NB4 (cell line): Measurements from ENCODE around the gene MIP.
"Not testable (repeated sequence)": the region's sequence is repeated elsewhere in the genome, so short reads cannot be mapped to it uniquely, and the experiment has no call there.

Source experiments
- DNase-seq: peaks from one replicate; pipeline ENCODE4 v3.0.0; 2010; ENCODE audit warnings: low read depth
- H3K4me3 ChIP-seq: one replicate; pipeline ENCODE4 v1.5.1; 2011; ENCODE audit warnings: mild to moderate bottlenecking, low read depth, low read length, moderate library complexity
- CTCF ChIP-seq: IDR thresholded peaks from one replicate; pipeline ENCODE4 v1.5.1; 2012; ENCODE audit warnings: low read depth, low read length
- MAX ChIP-seq: IDR thresholded peaks from 2 replicates; pipeline ENCODE4 v1.6.1; 2011; ENCODE audit warnings: low read depth, low read length
- MYC ChIP-seq: IDR thresholded peaks from 2 replicates; pipeline ENCODE4 v1.6.1; 2011; ENCODE audit warnings: low read depth, low read length
- POLR2A ChIP-seq: IDR thresholded peaks from 2 replicates; pipeline ENCODE4 v1.6.1; 2011; ENCODE audit warnings: mild to moderate bottlenecking; ENCODE audit not compliant: insufficient read length; ENCODE audit errors: extremely low read depth

Gene MIP

GRCh38 chr12:56411781-56412639, 42.4 kb downstream of the MIP start:
- H3K4me3 ChIP-seq = no peak overlapping the region
- TF ChIP-seq POLR2A (no peak), MYC (no peak), CTCF (no peak), MAX (no peak)
- no peak for DNase-seq

GRCh38 chr12:56410768-56411167, 43.7 kb downstream of the MIP start:
- DNase-seq = no peak
- H3K4me3 ChIP-seq = no peak overlapping the region
- no peak for TF ChIP-seq MAX
- no peak for TF ChIP-seq MYC
- no peak for TF ChIP-seq CTCF
- TF ChIP-seq POLR2A = no peak

GRCh38 chr12:56408799-56409417, 45.5 kb downstream of the MIP start:
- TF ChIP-seq POLR2A (no peak), CTCF (no peak), MYC (no peak), MAX (no peak)
- DNase-seq = no peak

GRCh38 chr12:56404227-56404626, 50.2 kb downstream of the MIP start:
- not testable (repeated sequence) for H3K4me3 ChIP-seq, DNase-seq

More at GRCh38 chr12:56408799-56409417, 45.5 kb downstream of the MIP start:
- no peak overlapping the region for H3K4me3 ChIP-seq

- DNase-seq, H3K4me3 ChIP-seq: not testable (repeated sequence)
These were observed 52.8 kb downstream of the MIP start for GRCh38 chr12:56401612-56402011.

- DNase-seq = not testable (repeated sequence)
These were observed 53.3 kb downstream of the MIP start for GRCh38 chr12:56401125-56401524.

More at GRCh38 chr12:56401125-56401524, 53.3 kb downstream of the MIP start:
- H3K4me3 ChIP-seq = not testable (repeated sequence)
